KOPT-K1 (cell line): ENCODE measurements around the gene EPN2.

Experiments
- H3K27ac ChIP-seq: fragments of 200-600 bp; sonication (generic); 2 replicates; pipeline ENCODE4 v1.5.1; 2016; ENCODE audit warnings: antibody characterized with exemption, mild to moderate bottlenecking, low read depth, low read length; ENCODE audit not compliant: poor library complexity, severe bottlenecking
- H3K36me3 ChIP-seq: fragments of 200-600 bp; sonication (generic); 2 replicates; pipeline ENCODE4 v1.5.1; 2017; ENCODE audit warnings: antibody characterized with exemption, mild to moderate bottlenecking, low read length, moderate library complexity; ENCODE audit not compliant: insufficient read depth
- H3K9me3 ChIP-seq: fragments of 200-600 bp; sonication (generic); 2 replicates; pipeline ENCODE4 v1.5.1; 2017; ENCODE audit warnings: antibody characterized with exemption, low read length, mild to moderate bottlenecking; ENCODE audit not compliant: insufficient read depth, poor library complexity, severe bottlenecking

Gene EPN2

DNA sequence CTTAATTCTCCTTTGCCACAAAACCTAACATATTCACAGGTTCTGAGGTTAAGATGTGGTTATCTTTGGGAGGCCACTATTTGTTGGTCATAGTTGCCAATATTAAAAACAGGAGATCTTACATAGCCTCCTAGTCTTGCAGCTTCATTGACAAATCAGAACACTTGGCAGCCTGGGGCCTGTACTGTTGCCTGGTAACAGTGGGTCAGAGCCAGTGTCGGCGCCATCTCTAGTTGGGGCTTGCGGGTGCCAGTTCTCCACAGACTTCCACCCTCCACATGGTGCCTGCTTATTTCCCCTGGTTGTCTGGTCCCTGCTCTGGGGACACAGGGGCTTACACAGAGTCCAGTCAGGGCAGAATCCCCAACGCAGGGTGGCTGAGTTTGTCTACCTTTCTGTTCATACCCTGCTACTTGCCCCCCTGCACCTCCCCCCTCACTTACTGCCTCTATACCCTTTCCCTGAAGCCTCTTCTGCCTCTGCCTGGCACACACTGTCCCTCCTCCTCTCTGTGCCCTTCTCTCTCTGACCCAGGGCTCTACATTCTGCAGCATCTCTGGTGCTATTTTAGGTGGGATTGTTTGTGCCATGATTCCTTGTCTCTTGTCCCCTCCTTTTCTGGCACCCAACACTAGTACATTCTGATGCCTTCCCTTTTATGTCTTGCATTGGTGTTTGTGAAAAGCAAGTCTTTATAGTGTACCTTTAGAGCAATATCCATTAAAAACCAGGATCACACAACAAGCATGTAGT, 13.4 kb downstream of the EPN2 start:
- no peaks in the 10 kb centered on the region for H3K9me3 ChIP-seq
- no peak overlapping the region for H3K27ac ChIP-seq
- no peaks in the 10 kb centered on the region for H3K36me3 ChIP-seq

DNA sequence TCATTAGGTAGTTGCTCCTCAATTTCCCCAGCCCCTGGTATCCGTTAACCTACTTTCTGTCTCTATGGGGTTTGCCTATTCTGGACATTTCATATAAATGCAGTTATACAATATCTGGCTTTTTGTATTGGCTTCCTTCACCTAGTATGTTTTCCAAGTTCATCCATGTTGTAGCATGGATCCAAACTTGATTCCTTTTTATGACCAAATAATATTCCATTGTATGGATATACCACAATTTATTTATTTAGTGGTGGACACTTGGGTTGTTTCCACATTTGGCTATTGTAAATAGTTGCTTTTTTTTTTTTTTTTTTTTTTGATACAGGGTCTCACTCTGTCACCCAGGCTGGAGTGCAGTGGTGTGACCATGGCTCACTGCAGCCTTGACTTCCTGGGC, 15.9 kb downstream of the EPN2 start:
- H3K9me3 ChIP-seq = no peaks in the 10 kb centered on the region
- H3K36me3 ChIP-seq = no peaks in the 10 kb centered on the region
- H3K27ac ChIP-seq = no peak overlapping the region

- Histone ChIP-seq H3K9me3 (no peaks in the 10 kb centered on the region), H3K27ac (no peak overlapping the region)
Observed at GRCh38 chr17:19254651-19255050, 17.5 kb downstream of the EPN2 start.

DNA sequence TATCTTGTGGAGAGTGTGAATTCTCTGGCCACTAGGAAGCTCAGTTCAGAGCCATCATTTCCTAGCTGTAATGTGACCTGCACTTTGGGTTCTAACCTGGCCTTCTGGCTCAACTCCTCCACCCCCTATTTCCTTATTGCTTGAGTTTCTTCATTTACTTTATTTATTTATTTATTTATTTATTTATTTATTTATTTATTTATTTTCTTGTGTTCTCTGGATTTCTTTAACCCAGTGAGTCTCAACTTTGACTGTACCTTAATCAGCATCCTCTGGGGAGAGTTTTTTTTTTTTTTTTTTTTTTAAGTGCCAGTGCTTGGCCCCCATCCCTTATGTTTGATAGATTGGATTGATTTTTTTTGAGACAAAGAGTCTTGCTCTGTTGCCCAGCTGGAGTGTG, 18.1 kb downstream of the EPN2 start:
- H3K9me3 ChIP-seq = no peaks in the 10 kb centered on the region
- H3K27ac ChIP-seq = no peak overlapping the region
- no peaks in the 10 kb centered on the region for H3K36me3 ChIP-seq

More at GRCh38 chr17:19254651-19255050, 17.5 kb downstream of the EPN2 start:
- no peaks in the 10 kb centered on the region for H3K36me3 ChIP-seq

DNA sequence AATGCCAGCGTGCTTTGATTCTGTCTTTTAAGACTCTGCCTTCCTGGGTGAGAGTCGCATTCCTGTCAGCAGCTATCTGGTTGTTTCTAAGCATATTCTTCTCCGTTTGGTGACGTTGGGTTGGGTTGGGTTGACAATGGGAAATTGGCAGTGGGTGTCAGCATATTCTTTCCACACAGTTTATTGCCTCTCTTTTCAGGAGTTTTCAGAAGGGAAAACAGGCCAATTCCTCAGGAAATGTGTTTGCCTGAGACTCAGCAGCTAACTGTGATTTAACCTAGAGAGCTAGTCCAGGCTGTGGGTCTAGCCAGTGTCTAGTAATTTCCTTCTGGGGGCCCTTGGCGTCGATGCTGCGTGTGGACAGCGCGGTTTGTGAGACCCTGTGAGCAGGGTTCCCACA, 21.2 kb downstream of the EPN2 start:
- no peaks in the 10 kb centered on the region for H3K36me3 ChIP-seq
- no peak overlapping the region for H3K27ac ChIP-seq
- no peaks in the 10 kb centered on the region for H3K9me3 ChIP-seq

DNA sequence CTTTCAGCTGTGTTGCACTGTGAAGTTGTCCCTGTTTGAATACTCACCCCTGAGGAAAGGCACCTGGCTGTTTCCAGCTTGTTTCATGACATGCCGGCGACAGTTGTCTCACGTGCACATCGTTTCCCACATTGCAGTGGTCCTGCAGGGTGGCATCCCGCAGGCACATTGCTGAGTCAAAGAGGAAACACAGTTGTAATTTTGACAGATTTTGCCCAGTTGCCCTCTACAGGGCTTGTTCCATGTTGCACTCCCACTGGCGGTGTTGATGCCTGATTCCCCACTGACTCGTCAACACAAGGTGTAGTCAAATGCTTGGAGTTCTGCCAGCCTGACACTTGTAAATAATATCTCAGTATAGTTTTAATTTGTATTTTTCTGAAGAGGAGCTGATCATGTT, 23.8 kb downstream of the EPN2 start:
- Histone ChIP-seq H3K27ac (no peak overlapping the region), H3K9me3 (no peaks in the 10 kb centered on the region), H3K36me3 (no peaks in the 10 kb centered on the region)

- Histone ChIP-seq H3K36me3 (no peaks in the 10 kb centered on the region), H3K9me3 (no peaks in the 10 kb centered on the region), H3K27ac (no peak overlapping the region)
Observed at GRCh38 chr17:19261426-19261825, 24.3 kb downstream of the EPN2 start.

DNA sequence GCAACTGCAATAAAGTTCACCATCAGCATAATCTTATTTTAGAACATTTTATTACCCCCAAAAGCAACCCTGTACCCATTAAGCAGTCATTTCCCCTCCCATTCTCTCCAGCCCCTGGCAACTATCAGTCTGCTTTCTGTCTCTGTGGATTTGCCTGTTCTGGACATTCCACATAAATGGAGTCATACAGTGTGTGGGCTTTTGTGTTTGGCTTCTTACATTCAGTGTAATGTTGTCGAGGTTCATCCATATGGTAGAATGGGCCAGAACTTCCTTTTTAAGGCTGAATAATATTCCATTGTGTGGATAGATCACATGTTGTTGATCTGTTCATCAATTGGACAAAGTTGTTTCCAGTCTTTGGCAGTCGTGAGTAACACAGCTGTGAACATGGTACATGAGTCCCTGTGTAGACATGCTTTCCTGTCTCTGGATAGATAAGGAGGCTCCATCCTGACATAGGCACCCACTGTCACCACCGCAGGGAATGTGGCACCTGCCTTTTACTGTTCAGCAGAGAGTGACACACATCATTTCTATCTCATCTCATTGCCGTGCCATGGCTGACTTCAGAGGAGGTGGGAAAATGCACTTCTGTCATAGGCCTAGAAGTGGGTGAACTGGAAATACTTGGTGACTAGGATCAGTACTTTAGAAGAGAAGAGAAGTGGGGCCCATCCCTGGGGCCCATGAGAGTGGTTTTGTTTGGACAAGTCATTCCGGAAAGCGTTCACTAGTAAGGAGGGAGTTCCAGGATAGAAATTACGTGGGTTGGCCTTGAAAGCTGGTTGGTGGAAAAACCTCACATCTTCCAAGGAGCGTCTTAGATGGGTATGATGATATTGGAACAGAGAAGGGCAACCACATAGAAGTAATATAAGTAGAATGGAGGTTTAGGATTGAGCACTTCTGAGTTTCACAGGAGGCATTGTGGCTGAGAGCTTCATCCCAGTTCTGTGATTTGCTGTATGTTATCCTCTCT, 25.8 kb downstream of the EPN2 start:
- Histone ChIP-seq H3K27ac (no peak overlapping the region), H3K36me3 (no peaks in the 10 kb centered on the region), H3K9me3 (no peaks in the 10 kb centered on the region)

GRCh38 chr17:19263641-19264051, 26.5 kb downstream of the EPN2 start:
- Histone ChIP-seq H3K36me3 (no peaks in the 10 kb centered on the region), H3K9me3 (no peaks in the 10 kb centered on the region), H3K27ac (no peak overlapping the region)

GRCh38 chr17:19264268-19264667, 27.1 kb downstream of the EPN2 start:
- Histone ChIP-seq H3K27ac (no peak overlapping the region), H3K9me3 (no peaks in the 10 kb centered on the region), H3K36me3 (no peaks in the 10 kb centered on the region)

DNA sequence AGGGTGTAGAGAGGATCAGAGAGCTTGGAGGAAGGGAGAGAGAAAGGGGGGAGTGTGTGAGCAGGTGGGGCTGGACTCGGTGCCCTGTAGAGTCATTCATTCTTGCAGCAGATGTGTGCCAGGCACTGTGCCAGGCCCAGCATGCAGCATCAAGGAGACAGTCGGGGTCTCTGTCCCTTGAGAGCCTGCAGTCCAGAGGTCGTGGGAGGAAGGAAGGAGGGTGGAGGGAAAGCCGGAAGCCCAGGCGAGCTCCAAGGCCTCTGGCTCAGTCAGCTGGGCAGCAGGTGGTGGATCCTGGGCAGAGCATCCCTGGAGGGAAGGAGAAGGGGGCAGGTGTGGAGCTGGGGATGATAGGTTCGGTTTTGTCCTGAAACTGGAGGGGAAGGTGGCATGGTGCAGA, 27.5 kb downstream of the EPN2 start:
- H3K27ac ChIP-seq = no peak overlapping the region
- H3K9me3 ChIP-seq = no peaks in the 10 kb centered on the region
- no peaks in the 10 kb centered on the region for H3K36me3 ChIP-seq

- Histone ChIP-seq H3K36me3 (no peaks in the 10 kb centered on the region), H3K27ac (no peak overlapping the region)
Observed at GRCh38 chr17:19265755-19266154, 28.6 kb downstream of the EPN2 start.

DNA sequence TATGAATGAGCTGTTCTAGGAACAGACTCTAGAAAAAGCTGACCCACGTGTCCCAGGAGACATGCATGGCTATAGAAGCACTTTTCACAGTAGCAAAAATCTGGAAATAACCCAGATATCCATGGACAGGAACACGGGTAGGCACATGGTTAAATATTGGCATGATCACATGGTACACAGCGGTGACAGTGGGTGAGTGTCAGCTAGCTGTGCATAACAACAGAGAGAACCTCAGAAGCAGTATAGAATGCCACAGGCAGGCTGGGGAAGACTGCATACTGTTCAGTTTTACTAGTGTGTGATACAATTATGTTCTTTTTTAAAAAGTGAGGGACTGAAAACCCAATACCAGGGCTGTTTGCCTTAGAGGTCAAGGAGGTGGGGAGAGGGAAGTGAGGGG, 31.4 kb downstream of the EPN2 start:
- Histone ChIP-seq H3K9me3 (no peaks in the 10 kb centered on the region), H3K36me3 (no peaks in the 10 kb centered on the region), H3K27ac (no peak overlapping the region)

More at GRCh38 chr17:19265755-19266154, 28.6 kb downstream of the EPN2 start:
- no peaks in the 10 kb centered on the region for H3K9me3 ChIP-seq

GRCh38 chr17:19269106-19269505, 31.9 kb downstream of the EPN2 start:
- Histone ChIP-seq H3K9me3 (no peaks in the 10 kb centered on the region), H3K36me3 (no peaks in the 10 kb centered on the region)

GRCh38 chr17:19269641-19270040, 32.5 kb downstream of the EPN2 start:
- H3K9me3 ChIP-seq = no peaks in the 10 kb centered on the region
- no peaks in the 10 kb centered on the region for H3K36me3 ChIP-seq
- no peak overlapping the region for H3K27ac ChIP-seq

More at GRCh38 chr17:19269106-19269505, 31.9 kb downstream of the EPN2 start:
- no peak overlapping the region for H3K27ac ChIP-seq
